ENCODE results near the gene MRPL23. TPM values are rescaled to one million over a fixed set of nuclear protein-coding genes. Genes with fewer than 3 reads are reported as not detected.

MRPL23 gene
- total RNA-seq, 2 donors from 2014 or later: 128 to 210 TPM

DNA sequence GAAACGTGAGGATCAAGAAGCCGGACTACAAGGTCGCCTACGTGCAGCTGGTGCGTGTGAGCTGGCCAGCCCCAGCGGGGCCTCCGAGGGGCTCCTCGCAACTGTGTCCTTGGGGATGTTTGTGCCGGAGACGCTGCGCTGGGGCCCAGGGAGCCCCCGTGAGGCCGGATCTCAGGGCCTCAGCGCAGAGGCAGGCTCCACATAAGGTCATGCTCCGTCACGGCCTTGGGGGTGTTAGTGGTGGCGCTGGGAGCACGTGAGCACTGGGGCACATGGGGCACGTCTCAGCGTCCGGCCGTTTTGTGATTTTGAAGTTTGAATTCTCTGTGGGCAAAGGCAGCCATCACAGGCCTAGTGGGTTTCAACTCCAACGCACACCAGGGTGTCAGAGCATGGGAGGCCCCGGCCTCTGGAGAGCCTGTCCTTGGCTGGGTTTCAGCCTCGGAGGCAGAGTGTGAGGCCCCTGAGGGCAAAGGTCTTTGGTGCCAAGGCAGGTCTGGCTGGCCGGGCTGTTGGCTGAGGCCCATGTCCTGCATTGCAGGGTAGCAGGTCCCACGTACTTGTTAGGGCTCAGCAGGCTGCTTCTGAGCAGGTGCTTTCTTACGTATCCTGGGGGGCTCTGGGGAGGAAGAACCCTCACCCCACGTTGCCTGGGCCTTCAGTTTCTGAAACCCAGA lies 5.8 kb downstream of the MRPL23 start:
- no peaks in the 10 kb centered on the region for H3K4me1 ChIP-seq
- H3K27ac ChIP-seq: no peak overlapping the region
- TF ChIP-seq, protein P1, sequence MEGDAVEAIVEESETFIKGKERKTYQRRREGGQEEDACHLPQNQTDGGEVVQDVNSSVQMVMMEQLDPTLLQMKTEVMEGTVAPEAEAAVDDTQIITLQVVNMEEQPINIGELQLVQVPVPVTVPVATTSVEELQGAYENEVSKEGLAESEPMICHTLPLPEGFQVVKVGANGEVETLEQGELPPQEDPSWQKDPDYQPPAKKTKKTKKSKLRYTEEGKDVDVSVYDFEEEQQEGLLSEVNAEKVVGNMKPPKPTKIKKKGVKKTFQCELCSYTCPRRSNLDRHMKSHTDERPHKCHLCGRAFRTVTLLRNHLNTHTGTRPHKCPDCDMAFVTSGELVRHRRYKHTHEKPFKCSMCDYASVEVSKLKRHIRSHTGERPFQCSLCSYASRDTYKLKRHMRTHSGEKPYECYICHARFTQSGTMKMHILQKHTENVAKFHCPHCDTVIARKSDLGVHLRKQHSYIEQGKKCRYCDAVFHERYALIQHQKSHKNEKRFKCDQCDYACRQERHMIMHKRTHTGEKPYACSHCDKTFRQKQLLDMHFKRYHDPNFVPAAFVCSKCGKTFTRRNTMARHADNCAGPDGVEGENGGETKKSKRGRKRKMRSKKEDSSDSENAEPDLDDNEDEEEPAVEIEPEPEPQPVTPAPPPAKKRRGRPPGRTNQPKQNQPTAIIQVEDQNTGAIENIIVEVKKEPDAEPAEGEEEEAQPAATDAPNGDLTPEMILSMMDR (IDR thresholded peaks at IDR 0.05): no peak
- DNase-seq (ENCODE audit: low spot score): no peak
- no peaks in the 10 kb centered on the region for H3K9me3 ChIP-seq
- H3K36me3 ChIP-seq: no peaks in the 10 kb centered on the region
- no peaks in the 10 kb centered on the region for H3K27me3 ChIP-seq
- no peak overlapping the region for H3K4me3 ChIP-seq

DNA sequence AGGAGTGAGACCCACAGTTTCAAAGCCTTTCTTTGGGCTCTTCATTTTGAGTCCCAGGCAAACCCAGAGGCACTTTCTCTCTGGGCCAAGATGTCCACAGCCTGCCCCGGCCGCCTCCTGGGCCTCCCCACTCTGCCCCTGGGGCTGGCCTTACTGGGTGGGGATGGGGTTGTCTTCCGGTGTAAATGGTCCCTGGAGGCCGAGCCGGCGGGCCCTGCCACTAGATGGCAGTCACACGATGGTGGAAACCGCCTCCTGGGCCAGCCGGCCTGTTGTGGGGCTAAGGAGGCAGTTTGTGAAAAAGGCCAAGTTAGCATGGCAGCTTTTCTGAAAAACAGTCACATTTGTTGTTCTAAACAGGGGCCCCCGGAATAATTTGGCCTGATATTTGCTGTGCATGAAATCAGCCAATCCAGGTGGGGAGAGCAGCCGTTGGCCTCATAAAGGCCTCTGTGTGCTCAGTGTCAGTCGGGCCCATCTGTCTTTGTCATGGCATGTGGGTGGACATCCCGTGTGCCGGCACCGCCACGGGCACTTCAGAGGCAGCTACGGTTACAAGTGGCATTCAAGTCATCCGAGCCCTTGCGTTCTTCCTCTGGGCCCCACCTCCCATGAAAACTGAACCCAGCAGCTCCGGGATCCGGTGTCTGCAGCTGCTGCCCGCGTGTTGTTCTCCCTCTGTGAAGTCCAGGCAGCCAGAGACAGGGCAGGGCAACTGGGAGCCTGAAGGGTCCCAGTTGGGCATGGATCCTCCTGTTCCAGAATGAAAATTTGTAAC lies 6.5 kb downstream of the MRPL23 start:
- H3K36me3 ChIP-seq: no peaks in the 10 kb centered on the region
- TF ChIP-seq, protein P1 (IDR thresholded peaks at IDR 0.05): peak in 1 of 2 donors; percentile 47
- no peak overlapping the region for H3K4me3 ChIP-seq
- H3K27ac ChIP-seq: no peak overlapping the region
- peak; percentile 43 for DNase-seq (ENCODE audit: low spot score)
- H3K4me1 ChIP-seq: no peaks in the 10 kb centered on the region
- H3K27me3 ChIP-seq: no peaks in the 10 kb centered on the region
- no peaks in the 10 kb centered on the region for H3K9me3 ChIP-seq

DNA sequence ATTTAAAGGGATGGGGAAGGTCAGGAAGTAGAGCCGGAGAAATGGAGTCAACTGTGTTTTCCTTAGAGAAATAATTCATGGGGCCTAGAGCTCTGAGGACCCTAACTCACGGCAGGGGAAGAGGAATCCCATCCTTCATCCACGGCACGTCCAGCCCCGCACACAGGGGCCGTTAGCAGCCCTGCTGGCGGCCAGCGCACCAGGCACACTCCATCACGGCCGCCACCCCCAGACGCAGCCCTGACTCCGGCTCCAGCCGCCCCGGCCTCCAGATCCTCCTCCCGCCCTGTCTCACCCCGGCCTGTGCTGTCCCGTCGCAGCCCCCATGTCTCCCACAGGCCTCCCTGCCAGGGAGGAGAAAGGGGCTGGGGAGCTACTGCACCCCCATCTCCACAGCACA lies 11.2 kb downstream of the MRPL23 start:
- Histone ChIP-seq H3K9me3 (no peaks in the 10 kb centered on the region), H3K4me1 (no peaks in the 10 kb centered on the region), H3K36me3 (no peaks in the 10 kb centered on the region), H3K27me3 (no peaks in the 10 kb centered on the region), H3K4me3 (no peak overlapping the region), H3K27ac (no peak overlapping the region)
- TF ChIP-seq, protein P1 (IDR thresholded peaks at IDR 0.05): no peak
- no peak for DNase-seq (ENCODE audit: low spot score)

DNA sequence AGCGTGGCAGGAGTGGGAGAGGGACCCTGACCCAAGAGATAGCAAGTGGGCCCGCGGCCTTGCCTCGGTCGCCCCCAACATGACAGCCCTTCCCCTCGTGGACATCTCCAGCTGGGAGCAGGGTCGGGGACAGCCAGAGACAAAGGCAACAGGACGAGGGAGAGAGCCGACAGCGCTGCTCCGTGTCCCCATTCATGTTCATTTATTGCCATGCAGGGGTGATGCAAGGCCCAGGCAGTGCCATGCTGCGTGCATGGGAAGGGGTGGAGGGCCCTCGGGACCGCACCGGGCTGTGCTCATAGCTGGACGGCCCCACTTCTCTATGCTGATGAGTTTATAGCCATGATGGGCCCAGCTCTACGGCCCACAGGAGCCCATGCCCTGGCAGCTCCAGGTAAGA lies 12.7 kb downstream of the MRPL23 start:
- Histone ChIP-seq H3K4me1 (no peaks in the 10 kb centered on the region), H3K27me3 (no peaks in the 10 kb centered on the region), H3K9me3 (no peaks in the 10 kb centered on the region), H3K4me3 (no peak overlapping the region), H3K27ac (no peak overlapping the region), H3K36me3 (no peaks in the 10 kb centered on the region)
- no peak for DNase-seq (ENCODE audit: low spot score)
- TF ChIP-seq, protein P1 (IDR thresholded peaks at IDR 0.05): no peak

DNA sequence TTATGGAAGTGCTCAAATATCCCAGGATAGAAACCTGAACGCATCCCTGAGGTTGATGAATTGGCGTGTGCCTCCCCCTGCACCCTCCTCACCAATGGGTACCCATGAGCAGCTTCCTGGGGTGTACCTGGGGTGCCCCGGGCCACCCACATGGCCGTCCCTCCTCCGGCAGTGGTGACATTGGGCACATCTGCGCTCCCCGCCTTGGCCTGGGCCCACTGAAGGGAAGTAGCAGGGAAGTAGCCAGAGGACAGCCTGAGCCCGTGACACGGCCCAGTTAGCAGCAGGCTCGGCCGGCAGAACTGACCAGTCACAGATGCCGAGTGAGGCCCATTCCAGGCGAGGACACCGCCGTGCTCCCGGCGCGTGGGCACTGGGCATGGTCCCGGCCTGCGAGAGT lies 16.7 kb downstream of the MRPL23 start:
- Histone ChIP-seq H3K27me3 (no peaks in the 10 kb centered on the region), H3K27ac (no peak overlapping the region), H3K4me1 (no peaks in the 10 kb centered on the region), H3K4me3 (no peak overlapping the region), H3K9me3 (no peaks in the 10 kb centered on the region), H3K36me3 (no peaks in the 10 kb centered on the region)
- DNase-seq (ENCODE audit: low spot score): peak; percentile 28
- TF ChIP-seq, protein P1 (IDR thresholded peaks at IDR 0.05): no peak

All from right atrium auricular region (tissue), 2 donors.